ENCODE results near the gene BAZ1B. TPM values are rescaled to one million over a fixed set of nuclear protein-coding genes. Genes with fewer than 3 reads are reported as not detected.
A peak's percentile ranks its signal among the peaks of the same experiment; 100 is the strongest.
"Not testable (repeated sequence)": the region's sequence is repeated elsewhere in the genome, so short reads cannot be mapped to it uniquely, and the experiment has no call there.

Gene BAZ1B
- total RNA-seq, 2 donors from 2014 or later = 76.0 to 90.8 TPM

- H3K9me3 Mint-ChIP-seq = no peaks in the 10 kb centered on the region
- peaks cover 30 to 40% of the 10 kb centered on the region in 2 donors for H3K36me3 Mint-ChIP-seq
- DNase-seq (ENCODE audit: low spot score in 2 of 2) = no peak
- peak overlapping the region; percentile 74 to 95 for H3K27ac Mint-ChIP-seq
- ATAC-seq = no peak
These were observed 1.1 kb downstream of the BAZ1B start for GRCh38 chr7:73520673-73521635.

GRCh38 chr7:73519867-73520672 is 2.0 kb downstream of the BAZ1B start:
- Mint-ChIP-seq H3K27ac (peak overlapping the region; percentile 74 to 95), H3K9me3 (no peaks in the 10 kb centered on the region), H3K36me3 (peaks cover 32 to 43% of the 10 kb centered on the region in 2 donors)
- ATAC-seq (no peak), DNase-seq (ENCODE audit: low spot score in 2 of 2) (no peak)

DNA sequence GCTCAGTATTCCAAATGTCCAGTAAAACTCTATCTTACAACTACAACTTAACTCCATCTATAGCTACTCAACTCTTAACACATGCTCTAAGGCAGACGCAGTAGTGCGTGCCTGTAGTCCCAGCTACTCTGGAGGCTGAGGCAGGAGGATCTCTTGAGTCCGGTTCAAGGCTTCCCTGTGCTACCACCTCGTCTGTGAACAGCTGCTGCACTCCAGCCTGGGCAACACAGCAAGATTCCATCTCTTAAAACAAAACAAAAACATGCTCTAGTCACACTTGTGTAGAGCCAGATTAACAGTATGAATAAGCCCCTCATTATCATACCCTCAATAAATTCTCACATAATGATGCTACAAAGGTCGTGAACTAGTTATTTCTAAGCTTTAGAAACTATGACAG is 3.6 kb downstream of the BAZ1B start:
- Mint-ChIP-seq H3K9me3 (no peaks in the 10 kb centered on the region), H3K36me3 (peaks cover 34 to 54% of the 10 kb centered on the region in 2 donors), H3K27ac (no peak overlapping the region)
- ATAC-seq (no peak), DNase-seq (ENCODE audit: low spot score in 2 of 2) (no peak)

DNA sequence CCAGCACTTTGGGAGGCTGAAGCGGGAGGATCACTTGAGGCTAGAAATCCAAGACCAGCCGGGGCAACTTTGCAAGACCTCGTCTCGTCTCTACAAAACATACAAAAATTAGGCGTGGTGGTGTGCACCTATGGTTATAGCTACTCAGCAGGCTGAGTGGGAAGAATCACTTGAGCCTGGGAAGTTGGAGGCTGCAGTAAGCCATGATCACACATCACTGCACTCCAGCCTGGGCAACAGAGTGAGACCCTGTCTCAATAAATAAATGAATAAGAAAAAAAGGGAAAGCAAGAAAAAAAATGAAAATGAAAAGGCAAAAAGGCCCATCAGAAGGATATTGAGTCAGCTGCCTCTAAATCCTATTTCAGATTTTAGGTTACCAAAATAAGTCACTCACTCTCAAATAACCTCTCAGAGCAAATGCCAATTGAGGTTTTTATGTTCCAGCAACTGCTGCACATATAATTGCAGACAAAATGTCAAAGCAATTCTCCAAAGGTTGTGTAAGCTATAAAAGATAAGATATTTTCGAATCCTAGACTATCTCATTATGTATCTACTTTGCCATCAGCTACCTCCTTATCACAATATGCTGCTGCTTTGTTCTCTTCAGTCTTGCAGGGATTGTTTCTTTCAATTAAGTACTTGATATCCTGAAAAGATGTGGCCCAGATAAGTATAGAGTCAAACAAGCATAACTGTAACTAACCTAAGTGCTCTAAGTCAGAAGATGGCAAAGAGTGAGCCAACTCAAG is 4.7 kb downstream of the BAZ1B start:
- peaks cover 34 to 58% of the 10 kb centered on the region in 2 donors for H3K36me3 Mint-ChIP-seq
- DNase-seq (ENCODE audit: low spot score in 2 of 2) (no peak), ATAC-seq (no peak)
- no peaks in the 10 kb centered on the region for H3K9me3 Mint-ChIP-seq
- H3K27ac Mint-ChIP-seq = peak overlapping the region; percentile 37 to 88

- DNase-seq (ENCODE audit: low spot score in 2 of 2) (no peak), ATAC-seq (peak in 1 of 2 donors; percentile 56)
- Mint-ChIP-seq H3K27ac (peak overlapping the region; percentile 31 to 51), H3K36me3 (peaks cover 23 to 47% of the 10 kb centered on the region in 2 donors), H3K9me3 (no peaks in the 10 kb centered on the region)
These were observed 6.9 kb downstream of the BAZ1B start for GRCh38 chr7:73515178-73515577.

DNA sequence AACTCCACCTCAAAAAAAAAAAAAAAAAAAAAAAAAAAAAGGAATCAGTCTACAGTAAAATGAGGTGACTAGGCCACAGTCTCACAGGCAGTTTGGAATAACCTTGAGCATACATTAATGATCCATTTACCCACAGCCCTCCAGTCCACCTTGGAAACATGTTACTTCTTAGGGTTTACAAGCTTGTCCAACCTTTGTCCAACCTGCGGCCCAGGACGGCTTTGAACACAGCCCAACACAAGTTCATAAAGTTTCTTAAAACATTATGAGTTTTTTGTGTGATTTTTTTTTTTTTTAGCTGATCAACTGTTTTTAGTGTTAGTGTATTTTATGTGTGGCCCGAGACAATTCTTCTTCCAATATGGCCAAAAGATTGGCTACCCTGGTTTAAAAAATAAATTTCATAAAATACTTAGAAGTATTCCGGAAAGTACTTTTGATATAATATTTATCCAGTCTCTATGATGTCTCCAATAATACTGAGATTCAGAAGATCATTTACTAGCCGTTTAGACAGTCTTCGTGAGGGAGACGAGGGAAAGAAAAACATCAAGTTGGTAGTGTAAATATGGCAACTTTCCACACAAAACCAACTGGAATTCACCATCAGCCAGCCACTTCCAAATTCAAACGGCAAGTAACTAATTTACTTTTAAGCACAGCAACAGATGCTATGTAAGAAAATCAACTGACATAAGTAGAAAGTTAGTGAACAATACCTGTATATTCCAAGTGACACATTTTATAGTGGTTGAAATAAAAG is 9.9 kb downstream of the BAZ1B start:
- Mint-ChIP-seq H3K9me3 (no peaks in the 10 kb centered on the region), H3K36me3 (peaks cover 14 to 30% of the 10 kb centered on the region in 2 donors), H3K27ac (no peak overlapping the region)
- ATAC-seq (no peak), DNase-seq (ENCODE audit: low spot score in 2 of 2) (no peak)

DNA sequence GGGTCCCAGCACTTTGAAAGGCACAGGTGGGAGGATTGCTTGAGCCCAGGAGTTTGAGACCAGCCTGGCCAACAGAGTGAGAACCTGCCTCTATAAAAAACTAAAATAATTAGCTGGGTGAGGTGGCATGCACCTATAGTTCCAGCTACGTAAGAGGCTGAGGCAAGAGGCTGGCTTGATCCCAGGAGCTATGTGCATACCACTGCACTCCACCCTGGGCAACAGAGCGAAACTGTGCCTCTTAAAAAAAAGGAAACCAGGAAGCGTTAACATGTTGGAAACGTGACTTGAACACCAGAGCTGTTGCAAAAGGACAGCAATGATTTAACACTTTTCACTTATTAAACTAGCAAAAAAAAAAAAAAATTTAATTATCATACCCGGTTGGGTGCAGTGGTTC is 12.6 kb downstream of the BAZ1B start:
- no peak for ATAC-seq
- Mint-ChIP-seq H3K9me3 (no peaks in the 10 kb centered on the region), H3K36me3 (peaks cover 18 to 25% of the 10 kb centered on the region in 2 donors), H3K27ac (no peak overlapping the region)
- DNase-seq (ENCODE audit: low spot score in 2 of 2) = no peak

GRCh38 chr7:73507556-73507955 is 14.5 kb downstream of the BAZ1B start:
- H3K27ac Mint-ChIP-seq = peak overlapping the region in 1 of 2 donors; percentile 36
- DNase-seq (ENCODE audit: low spot score in 2 of 2) (no peak), ATAC-seq (no peak)
- H3K36me3 Mint-ChIP-seq = peaks cover 14 to 25% of the 10 kb centered on the region in 2 donors
- H3K9me3 Mint-ChIP-seq = no peaks in the 10 kb centered on the region

DNA sequence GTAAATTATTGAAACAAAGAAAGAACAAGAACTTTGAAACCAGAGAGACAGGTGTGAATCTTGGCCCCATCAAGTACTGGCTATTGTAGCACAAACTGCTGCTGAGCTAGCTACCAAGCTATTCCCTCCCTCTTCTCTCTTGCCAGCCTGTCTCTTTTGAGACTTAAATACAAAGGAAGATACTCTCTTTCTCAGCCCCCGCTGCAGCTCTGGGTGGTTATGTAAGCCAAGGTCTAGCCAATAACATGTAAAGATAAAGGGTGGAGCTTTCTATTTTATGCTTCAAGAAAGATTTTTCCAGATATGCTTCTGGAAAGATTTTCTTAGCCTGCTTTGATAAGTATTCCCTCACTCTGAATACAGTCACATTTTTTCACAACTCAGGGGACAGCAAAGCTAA is 17.2 kb downstream of the BAZ1B start:
- ATAC-seq (no peak), DNase-seq (ENCODE audit: low spot score in 2 of 2) (no peak)
- Mint-ChIP-seq H3K9me3 (no peaks in the 10 kb centered on the region), H3K27ac (peak overlapping the region in 1 of 2 donors; percentile 16), H3K36me3 (peaks cover 22 to 31% of the 10 kb centered on the region in 2 donors)

- H3K36me3 Mint-ChIP-seq = peaks cover 22 to 31% of the 10 kb centered on the region in 2 donors
- DNase-seq (ENCODE audit: low spot score in 2 of 2) (no peak), ATAC-seq (no peak)
- H3K27ac Mint-ChIP-seq = peak overlapping the region in 1 of 2 donors; percentile 40
- H3K9me3 Mint-ChIP-seq = no peaks in the 10 kb centered on the region
These were observed 18.1 kb downstream of the BAZ1B start for GRCh38 chr7:73504017-73504416.

GRCh38 chr7:73503229-73503628 is 18.9 kb downstream of the BAZ1B start:
- H3K9me3 Mint-ChIP-seq = no peaks in the 10 kb centered on the region
- H3K27ac Mint-ChIP-seq = peak overlapping the region in 1 of 2 donors; percentile 55
- DNase-seq (ENCODE audit: low spot score in 2 of 2) (no peak), ATAC-seq (no peak)
- H3K36me3 Mint-ChIP-seq = peaks cover 22 to 33% of the 10 kb centered on the region in 2 donors

DNA sequence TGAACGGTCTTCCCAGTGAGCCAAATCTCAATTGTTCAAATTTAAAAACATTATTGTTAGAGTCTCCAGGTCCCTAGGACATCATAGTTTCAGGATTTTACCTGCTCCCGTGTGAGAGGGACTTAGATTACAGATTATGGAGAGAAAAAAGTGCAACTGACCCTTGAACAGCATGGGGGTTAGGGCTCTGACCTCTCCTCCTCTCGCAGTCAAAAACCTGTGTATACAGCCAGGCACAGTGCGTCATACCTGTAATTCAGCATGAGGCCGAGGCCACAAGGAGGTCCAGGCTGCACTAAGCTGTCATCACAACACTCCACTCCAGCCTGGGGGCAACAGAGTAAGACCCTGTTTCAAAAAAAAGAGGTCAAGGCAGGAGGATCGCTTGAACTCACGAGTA is 25.5 kb downstream of the BAZ1B start:
- DNase-seq (ENCODE audit: low spot score in 2 of 2) (no peak), ATAC-seq (no peak)
- Mint-ChIP-seq H3K9me3 (no peaks in the 10 kb centered on the region), H3K36me3 (peaks cover 29 to 59% of the 10 kb centered on the region in 2 donors), H3K27ac (no peak overlapping the region)

GRCh38 chr7:73495507-73495906 is 26.6 kb downstream of the BAZ1B start:
- H3K36me3 Mint-ChIP-seq = peaks cover 24 to 53% of the 10 kb centered on the region in 2 donors
- ATAC-seq; H3K27ac Mint-ChIP-seq; DNase-seq (ENCODE audit: low spot score in 2 of 2); H3K9me3 Mint-ChIP-seq: not testable (repeated sequence)

DNA sequence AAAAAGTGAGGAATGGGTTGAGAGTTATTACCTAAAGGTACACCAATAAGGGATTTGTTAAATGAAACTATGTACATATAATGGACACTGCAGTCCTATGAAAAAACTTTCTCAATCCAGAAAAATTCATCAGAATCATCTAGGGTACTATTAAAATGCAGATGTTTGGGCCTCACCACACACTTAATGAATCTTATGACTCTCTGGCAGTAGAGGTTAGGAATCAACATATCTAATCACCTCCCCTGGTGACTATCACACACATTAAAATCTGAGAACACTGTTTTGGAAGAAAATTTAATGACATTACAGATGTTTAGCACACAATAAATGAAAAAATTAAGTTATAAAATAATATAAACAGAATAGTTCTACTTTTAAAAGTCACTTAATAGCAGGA is 32.1 kb downstream of the BAZ1B start:
- H3K36me3 Mint-ChIP-seq = peaks cover 24 to 37% of the 10 kb centered on the region in 2 donors
- H3K9me3 Mint-ChIP-seq = no peaks in the 10 kb centered on the region
- DNase-seq (ENCODE audit: low spot score in 2 of 2) (no peak), ATAC-seq (no peak)
- no peak overlapping the region for H3K27ac Mint-ChIP-seq

DNA sequence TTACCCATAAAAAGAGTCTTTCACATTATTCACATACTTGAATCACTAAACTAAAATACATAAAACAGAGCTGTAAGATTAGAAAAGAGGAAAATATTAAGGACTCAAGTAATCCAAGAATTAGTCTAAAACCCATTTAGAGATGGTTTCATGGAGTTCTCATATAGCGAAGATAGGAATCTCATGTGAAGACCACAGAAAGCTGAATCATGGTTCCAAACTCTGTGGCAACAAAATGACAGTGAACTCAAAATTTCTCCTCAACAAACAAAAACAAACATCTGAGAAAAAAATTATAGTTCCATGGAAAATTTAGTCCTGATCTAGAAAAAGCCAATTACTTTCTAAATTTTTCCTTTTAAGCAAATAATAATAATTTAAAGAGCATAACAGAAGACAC is 34.6 kb downstream of the BAZ1B start:
- ATAC-seq = no peak
- no peak for DNase-seq (ENCODE audit: low spot score in 2 of 2)
- Mint-ChIP-seq H3K27ac (peak overlapping the region; percentile 44 to 48), H3K36me3 (peaks cover 11 to 28% of the 10 kb centered on the region in 2 donors), H3K9me3 (no peaks in the 10 kb centered on the region)

GRCh38 chr7:73483171-73483570 is 38.9 kb downstream of the BAZ1B start:
- DNase-seq (ENCODE audit: low spot score in 2 of 2) (no peak), ATAC-seq (no peak)
- Mint-ChIP-seq H3K27ac (peak overlapping the region in 1 of 2 donors; percentile 29), H3K9me3 (no peaks in the 10 kb centered on the region), H3K36me3 (peaks cover 18 to 41% of the 10 kb centered on the region in 2 donors)

All from activated naive CD4-positive, alpha-beta T cell treated with anti-CD3 and anti-CD28 coated beads, Interleukin-2, amount 50 U/mL, for 72 hours (primary cell).